Measurements from ENCODE around the gene PCDHB13.

- TF ChIP-seq, protein P1, sequence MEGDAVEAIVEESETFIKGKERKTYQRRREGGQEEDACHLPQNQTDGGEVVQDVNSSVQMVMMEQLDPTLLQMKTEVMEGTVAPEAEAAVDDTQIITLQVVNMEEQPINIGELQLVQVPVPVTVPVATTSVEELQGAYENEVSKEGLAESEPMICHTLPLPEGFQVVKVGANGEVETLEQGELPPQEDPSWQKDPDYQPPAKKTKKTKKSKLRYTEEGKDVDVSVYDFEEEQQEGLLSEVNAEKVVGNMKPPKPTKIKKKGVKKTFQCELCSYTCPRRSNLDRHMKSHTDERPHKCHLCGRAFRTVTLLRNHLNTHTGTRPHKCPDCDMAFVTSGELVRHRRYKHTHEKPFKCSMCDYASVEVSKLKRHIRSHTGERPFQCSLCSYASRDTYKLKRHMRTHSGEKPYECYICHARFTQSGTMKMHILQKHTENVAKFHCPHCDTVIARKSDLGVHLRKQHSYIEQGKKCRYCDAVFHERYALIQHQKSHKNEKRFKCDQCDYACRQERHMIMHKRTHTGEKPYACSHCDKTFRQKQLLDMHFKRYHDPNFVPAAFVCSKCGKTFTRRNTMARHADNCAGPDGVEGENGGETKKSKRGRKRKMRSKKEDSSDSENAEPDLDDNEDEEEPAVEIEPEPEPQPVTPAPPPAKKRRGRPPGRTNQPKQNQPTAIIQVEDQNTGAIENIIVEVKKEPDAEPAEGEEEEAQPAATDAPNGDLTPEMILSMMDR (IDR thresholded peaks at IDR 0.05): no peak
- TF ChIP-seq POLR2A (IDR thresholded peaks at IDR 0.05): no peak
Measured at GRCh38 chr5:141196363-141196762, 17.4 kb upstream of the PCDHB13 start.
